SK-N-SH (cell line): ENCODE data around the gene MYO5C. TPM values are rescaled to one million over a fixed set of nuclear protein-coding genes. Genes with fewer than 3 reads are reported as not detected.

Source experiments
- CTCF ChIA-PET: fragments of 300-600, 350-600 bp; formaldehyde crosslinking; extraction: SDS; loops from one replicate; lab custom pipeline; 2021; lab: Yijun Ruan, JAX
- POLR2A ChIA-PET: fragments of 350-600 bp; sonication (Branson Sonifier 250); formaldehyde crosslinking; extraction: SDS; loops from one replicate; lab custom pipeline; 2020; ENCODE audit warnings: antibody characterized with exemption, inconsistent platforms; lab: Yijun Ruan, JAX
- DNase-seq: peaks from one replicate; pipeline ENCODE4 v3.0.0; 2012
- H2AFZ ChIP-seq: fragments of 200-600 bp; sonication (generic); 2 replicates; pipeline ENCODE4 v1.8.1; 2016; ENCODE audit warnings: antibody characterized with exemption, mild to moderate bottlenecking, low read depth
- H3F3A ChIP-seq: fragments of 200-600 bp; sonication (generic); replicated peaks from 2 replicates; pipeline ENCODE3; 2016; ENCODE audit warnings: antibody characterized with exemption, mild to moderate bottlenecking; ENCODE audit not compliant: insufficient read depth
- H3K27ac ChIP-seq, 2 experiments: fragments of 200-500 bp in 1 of 2; fragments of 200-600 bp in 1 of 2; sonication (Bioruptor generic) in 1 of 2; sonication (generic), shearing (Covaris generic) in 1 of 2; 2 replicates each; pipeline versions ENCODE4 v1.5.1 to v1.6.1; 2014 to 2016; ENCODE audit warnings: low read depth in 2 of 2, inconsistent platforms in 1 of 2, low read length in 1 of 2, mild to moderate bottlenecking in 1 of 2, mixed read lengths in 1 of 2
- H3K27me3 ChIP-seq: fragments of 200-600 bp; sonication (generic), shearing (Covaris generic); 2 replicates; pipeline ENCODE4 v1.6.1; 2016; ENCODE audit warnings: mixed run types; ENCODE audit not compliant: insufficient read depth
- H3K36me3 ChIP-seq, 2 experiments: fragments of 200-500 bp in 1 of 2; fragments of 200-600 bp in 1 of 2; sonication (Bioruptor generic) in 1 of 2; sonication (generic) in 1 of 2; replicated peaks in 1 of 2; 2 replicates each; pipeline versions ENCODE3 to v1.5.1; 2014 to 2016; ENCODE audit warnings: low read length in 1 of 2, mild to moderate bottlenecking in 1 of 2; ENCODE audit not compliant: insufficient read depth in 2 of 2, control insufficient read depth in 1 of 2
- H3K4me1 ChIP-seq, 2 experiments: fragments of 200-500 bp in 1 of 2; fragments of 200-600 bp in 1 of 2; sonication (Bioruptor generic) in 1 of 2; sonication (generic), shearing (Covaris generic) in 1 of 2; 2 replicates each; pipeline versions ENCODE4 v1.5.1 to v1.6.1; 2014 to 2016; ENCODE audit warnings: low read depth in 1 of 2, low read length in 1 of 2, mixed run types in 1 of 2; ENCODE audit not compliant: insufficient read depth in 2 of 2, control insufficient read depth in 1 of 2
- H3K4me2 ChIP-seq: fragments of 200-600 bp; sonication (generic), shearing (Covaris generic); 2 replicates; pipeline ENCODE4 v1.6.1; 2017; ENCODE audit warnings: mixed run types
- H3K4me3 ChIP-seq, 2 experiments: fragments of 200-500 bp in 1 of 2; fragments of 200-600 bp in 1 of 2; sonication (Bioruptor generic) in 1 of 2; sonication (generic), shearing (Covaris generic) in 1 of 2; 2 replicates each; pipeline versions ENCODE4 v1.5.1 to v1.8.1; 2014 to 2016; ENCODE audit warnings: low read depth in 2 of 2, inconsistent platforms in 1 of 2, low read length in 1 of 2, mild to moderate bottlenecking in 1 of 2, mixed read lengths in 1 of 2, moderate library complexity in 1 of 2
- H3K79me2 ChIP-seq: fragments of 200-600 bp; sonication (generic); 2 replicates; pipeline ENCODE4 v1.8.1; 2017; ENCODE audit warnings: mild to moderate bottlenecking; ENCODE audit not compliant: insufficient read depth
- H3K9ac ChIP-seq: fragments of 200-600 bp; sonication (generic); 2 replicates; pipeline ENCODE4 v1.6.1; 2017; ENCODE audit warnings: mixed run types
- H3K9me2 ChIP-seq: fragments of 200-600 bp; sonication (generic); 2 replicates; pipeline ENCODE4 v1.6.1; 2017; ENCODE audit warnings: mixed run types
- H3K9me3 ChIP-seq: fragments of 200-600 bp; sonication (generic); 2 replicates; pipeline ENCODE4 v1.6.1; 2017; ENCODE audit warnings: mixed run types, mild to moderate bottlenecking, moderate library complexity
- H4K20me1 ChIP-seq: fragments of 200-600 bp; sonication (generic); 2 replicates; pipeline ENCODE4 v1.6.1; 2017; ENCODE audit warnings: mild to moderate bottlenecking, mixed run types; ENCODE audit not compliant: insufficient read depth
- ELF1 ChIP-seq: IDR thresholded peaks from 2 replicates; pipeline ENCODE4 v1.4.0; 2012
- FOSL2 ChIP-seq: IDR thresholded peaks from 2 replicates; pipeline ENCODE4 v1.4.0; 2012; ENCODE audit warnings: low read depth, mild to moderate bottlenecking, moderate library complexity, borderline replicate concordance
- GABPA ChIP-seq: IDR thresholded peaks from 2 replicates; pipeline ENCODE4 v1.4.0; 2012; ENCODE audit warnings: low read depth, mild to moderate bottlenecking
- GATA2 ChIP-seq: sonication (generic); formaldehyde crosslinking; IDR thresholded peaks from 2 replicates; pipeline ENCODE4 v1.5.0; 2020; ENCODE audit warnings: mild to moderate bottlenecking, missing genetic modification reagents
- JUND ChIP-seq: IDR thresholded peaks from 2 replicates; pipeline ENCODE4 v1.4.0; 2012
- MEF2A ChIP-seq: IDR thresholded peaks from 2 replicates; pipeline ENCODE4 v1.4.0; 2012; ENCODE audit warnings: low read depth, borderline replicate concordance
- MXI1 ChIP-seq: IDR thresholded peaks from 2 replicates; pipeline ENCODE4 v1.6.1; 2012; ENCODE audit warnings: mild to moderate bottlenecking, low read depth, low read length, improper control_type of control experiment
- NFIC ChIP-seq: IDR thresholded peaks from 2 replicates; pipeline ENCODE4 v1.4.0; 2012; ENCODE audit warnings: borderline replicate concordance
- NRF1 ChIP-seq: IDR thresholded peaks from 2 replicates; pipeline ENCODE4 v1.6.1; 2012; ENCODE audit warnings: low read depth, mild to moderate bottlenecking, low read length
- RFX5 ChIP-seq: IDR thresholded peaks from 2 replicates; pipeline ENCODE4 v1.6.1; 2012; ENCODE audit warnings: mild to moderate bottlenecking, improper control_type of control experiment, low read length
- RXRA ChIP-seq: IDR thresholded peaks from 2 replicates; pipeline ENCODE4 v1.4.0; 2012; ENCODE audit warnings: low read depth, mild to moderate bottlenecking, borderline replicate concordance
- SMC3 ChIP-seq: IDR thresholded peaks from 2 replicates; pipeline ENCODE4 v1.6.1; 2012; ENCODE audit warnings: low read depth, low read length, improper control_type of control experiment
- TAF1 ChIP-seq: IDR thresholded peaks from 2 replicates; pipeline ENCODE4 v1.6.1; 2012; ENCODE audit warnings: low read depth, mild to moderate bottlenecking, low read length, moderate library complexity, borderline replicate concordance
- TCF12 ChIP-seq: IDR thresholded peaks from 2 replicates; pipeline ENCODE4 v1.4.0; 2012
- WGBS: methylation state at CpG from one replicate; pipeline ENCODE4 v1.1.6; 2017; ENCODE audit warnings: low lambda C conversion rate; 5-methylcytosine and 5-hydroxymethylcytosine counted together
- polyA plus RNA-seq, 3 experiments: library from polyadenylated mRNA; depleted of rRNA; stranded (reverse); fragments of >200 nt; gene quantifications; 2 replicates each; pipeline ENCODE4 v1.2.3, GENCODE V29; 2012
- TF ChIP-seq, protein P1 (sequence below): fragments of 150-350 bp; IDR thresholded peaks from 2 replicates; pipeline ENCODE4 v1.6.1; 2017; ENCODE audit warnings: antibody characterized with exemption, low read length, low read depth, borderline replicate concordance
- TF ChIP-seq, protein P2 (sequence below): IDR thresholded peaks from 2 replicates; pipeline ENCODE4 v1.4.0; 2012; ENCODE audit warnings: low read depth, borderline replicate concordance

MYO5C gene
- polyA plus RNA-seq, 1 of the 3 experiments (the other 2 are of a cell fraction), result 0.99 TPM

DNA sequence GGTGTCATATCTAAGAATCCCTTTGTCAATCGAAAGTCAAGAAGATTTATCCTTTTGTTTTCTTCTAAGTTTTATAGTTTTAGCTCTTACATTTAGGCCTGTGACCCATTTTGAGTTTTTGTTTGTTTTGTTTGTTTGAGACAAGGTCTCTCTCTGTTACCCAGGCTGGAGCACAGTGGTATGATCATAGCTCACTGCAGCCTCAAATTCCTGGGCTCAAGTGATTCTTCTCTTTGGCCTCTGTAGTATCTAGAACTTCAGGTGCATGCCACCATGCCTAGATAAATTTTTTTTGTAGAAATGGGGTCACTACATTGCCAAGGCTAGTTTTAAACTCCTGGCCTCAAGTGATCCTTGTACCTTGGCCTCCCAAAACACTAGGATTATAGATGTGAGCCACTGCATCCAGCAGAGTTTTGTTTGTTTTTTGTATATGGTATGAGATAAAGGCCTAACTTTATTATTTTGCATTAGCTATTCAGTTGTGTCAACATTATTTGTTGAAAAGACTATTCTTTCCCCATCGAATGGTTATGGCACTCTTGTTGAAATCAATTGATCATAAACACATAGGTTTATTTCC is 5.8 kb upstream of the MYO5C start:
- TF ChIP-seq RFX5 (no peak), MXI1 (no peak), ELF1 (no peak), TAF1 (no peak), TCF12 (no peak), SMC3 (no peak), RXRA (no peak), NRF1 (no peak), JUND (no peak), NFIC (no peak), MEF2A (no peak), FOSL2 (no peak)
- TF ChIP-seq, protein P1, sequence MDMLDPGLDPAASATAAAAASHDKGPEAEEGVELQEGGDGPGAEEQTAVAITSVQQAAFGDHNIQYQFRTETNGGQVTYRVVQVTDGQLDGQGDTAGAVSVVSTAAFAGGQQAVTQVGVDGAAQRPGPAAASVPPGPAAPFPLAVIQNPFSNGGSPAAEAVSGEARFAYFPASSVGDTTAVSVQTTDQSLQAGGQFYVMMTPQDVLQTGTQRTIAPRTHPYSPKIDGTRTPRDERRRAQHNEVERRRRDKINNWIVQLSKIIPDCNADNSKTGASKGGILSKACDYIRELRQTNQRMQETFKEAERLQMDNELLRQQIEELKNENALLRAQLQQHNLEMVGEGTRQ, result no peak
- TF ChIP-seq, protein P2, sequence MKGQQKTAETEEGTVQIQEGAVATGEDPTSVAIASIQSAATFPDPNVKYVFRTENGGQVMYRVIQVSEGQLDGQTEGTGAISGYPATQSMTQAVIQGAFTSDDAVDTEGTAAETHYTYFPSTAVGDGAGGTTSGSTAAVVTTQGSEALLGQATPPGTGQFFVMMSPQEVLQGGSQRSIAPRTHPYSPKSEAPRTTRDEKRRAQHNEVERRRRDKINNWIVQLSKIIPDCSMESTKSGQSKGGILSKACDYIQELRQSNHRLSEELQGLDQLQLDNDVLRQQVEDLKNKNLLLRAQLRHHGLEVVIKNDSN, result no peak
- Histone ChIP-seq H3K79me2 (no peaks in the 10 kb centered on the region), H3K27ac (no peak overlapping the region), H3F3A (peaks cover 4% of the 10 kb centered on the region), H3K9me2 (no peaks in the 10 kb centered on the region), H3K4me3 (no peak overlapping the region), H3K4me1 (no peaks in the 10 kb centered on the region), H3K27me3 (no peaks in the 10 kb centered on the region), H3K36me3 (no peaks in the 10 kb centered on the region), H3K4me2 (no peak overlapping the region), H4K20me1 (no peaks in the 10 kb centered on the region), H2AFZ (no peak overlapping the region), H3K9ac (no peak overlapping the region), H3K9me3 (0 out of 2 replicates have a peak, but pooled peaks cover 4% of the 10 kb centered on the region)
- DNase-seq, result no peak
- WGBS, result 64% methylated on average over 2 of the region's 2 CpGs
- CTCF ChIA-PET, result no interaction called here
- POLR2A ChIA-PET, result no interaction called here

DNA sequence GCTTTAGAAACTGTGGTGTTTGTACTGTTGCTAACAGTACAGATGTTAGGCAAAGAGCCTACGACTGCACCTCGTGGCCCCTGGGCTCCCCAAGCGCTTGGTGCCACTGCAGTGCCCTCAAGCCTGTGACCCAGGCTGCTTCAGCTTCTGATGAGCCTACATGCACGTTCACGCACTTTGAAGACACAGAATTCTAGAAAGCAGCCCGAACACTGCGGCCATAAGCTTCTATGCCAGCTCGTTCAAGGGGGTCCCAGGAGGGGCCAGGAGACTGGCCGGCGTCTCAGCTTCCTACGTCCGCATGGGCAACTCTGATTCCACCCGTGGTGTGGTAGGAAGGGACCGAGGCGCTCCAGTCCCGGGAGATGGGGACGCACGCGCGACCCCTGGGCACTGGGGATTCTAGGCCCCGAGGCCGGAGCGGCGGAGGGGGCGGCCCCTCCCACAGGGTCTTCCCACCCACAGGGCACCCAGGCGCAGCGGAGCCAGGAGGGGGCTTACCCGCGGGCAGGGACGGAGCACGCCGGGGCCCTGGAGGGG is 653 bp downstream of the MYO5C start:
- no peaks in the 10 kb centered on the region for H3K27me3 ChIP-seq
- 37% methylated on average over 10 of the region's 32 CpGs for WGBS
- TF ChIP-seq MXI1 (no peak), RXRA (no peak), GABPA (no peak), FOSL2 (no peak), SMC3 (no peak), TAF1 (no peak), GATA2 (CRISPR knock-in tag) (no peak)
- TF ChIP-seq, protein P1, result no peak
- TF ChIP-seq, all 33 proteins: peak for 0
- Histone ChIP-seq H3K36me3 (no peaks in the 10 kb centered on the region), H3K9ac (no peak overlapping the region), H2AFZ (0 out of 2 replicates have a peak overlapping the region, but pooled peaks have one; percentile 41), H3K4me2 (peak overlapping the region; percentile 82), H3K27ac (no peak overlapping the region), H4K20me1 (no peaks in the 10 kb centered on the region), H3K9me3 (0 out of 2 replicates have a peak, but pooled peaks cover 4% of the 10 kb centered on the region), H3K4me3 (peak overlapping the region; percentile 60 to 66), H3F3A (peaks cover 7% of the 10 kb centered on the region), H3K9me2 (no peaks in the 10 kb centered on the region), H3K79me2 (no peaks in the 10 kb centered on the region), H3K4me1 (peaks cover 0 to 5% of the 10 kb centered on the region in 2 experiments; a peak in 1 of 4 replicates)
- peak; percentile 70 for DNase-seq
- POLR2A ChIA-PET, result interaction anchor here (1.2 kb wide), 1 partner anchor 14 kb away, joined by 4 read pairs; no protein-coding TSS in a partner anchor
- CTCF ChIA-PET, result interaction anchor here (1.2 to 2.5 kb wide), 3 partner anchors 15 to 38 kb away, joined by 3 to 8 read pairs (median 7); no protein-coding TSS in a partner anchor
